Astrocyte of the cerebellum (primary cell): Measurements from ENCODE around the gene ZNF431.
"Not testable (repeated sequence)": the region's sequence is repeated elsewhere in the genome, so short reads cannot be mapped to it uniquely, and the experiment has no call there.

Experiments used
- DNase-seq: peaks from one replicate; pipeline ENCODE4 v3.0.0-alpha.2; 2011; ENCODE audit warnings: low read depth
- H3K4me3 ChIP-seq: 2 replicates; pipeline ENCODE4 v1.5.1; 2011; ENCODE audit warnings: mild to moderate bottlenecking, low read depth, low read length, moderate library complexity
- CTCF ChIP-seq: IDR thresholded peaks from 2 replicates; pipeline ENCODE4 v1.5.1; 2012; ENCODE audit warnings: low read length, low read depth, moderate library complexity, mild to moderate bottlenecking; ENCODE audit errors: missing control alignments
- in situ Hi-C: cut with HindIII; loops from 2 replicates; pipeline ENCODE4 v1.10.0; 2017; ENCODE audit warnings: low sequenced_read_pairs

Gene ZNF431

GRCh38 chr19:21221693-21222092 lies 79.9 kb downstream of the ZNF431 start:
- no peak for TF ChIP-seq CTCF

GRCh38 chr19:21229938-21230337 lies 88.1 kb downstream of the ZNF431 start:
- in situ Hi-C loops, DNase-seq, H3K4me3 ChIP-seq: not testable (repeated sequence)

More at GRCh38 chr19:21221693-21222092, 79.9 kb downstream of the ZNF431 start:
- no peak for DNase-seq
- no peak overlapping the region for H3K4me3 ChIP-seq
- in situ Hi-C loops = no loop called here

GRCh38 chr19:21233691-21234090 lies 91.9 kb downstream of the ZNF431 start:
- in situ Hi-C loops = no loop called here
- H3K4me3 ChIP-seq = no peak overlapping the region
- DNase-seq = no peak
- no peak for TF ChIP-seq CTCF

GRCh38 chr19:21236751-21237150 lies 94.9 kb downstream of the ZNF431 start:
- H3K4me3 ChIP-seq, in situ Hi-C loops: not testable (repeated sequence)

GRCh38 chr19:21238670-21239069 lies 96.8 kb downstream of the ZNF431 start:
- DNase-seq = no peak
- H3K4me3 ChIP-seq = no peak overlapping the region
- in situ Hi-C loops = no loop called here
- TF ChIP-seq CTCF = no peak

More at GRCh38 chr19:21236751-21237150, 94.9 kb downstream of the ZNF431 start:
- DNase-seq = not testable (repeated sequence)
